ENCODE measurements around the gene ARHGAP26. TPM values are rescaled to one million over a fixed set of nuclear protein-coding genes. Genes with fewer than 3 reads are reported as not detected.

Gene ARHGAP26
- total RNA-seq, 4 donors from 2014 or later: 35.0 to 72.2 (median 44.0) TPM

DNA sequence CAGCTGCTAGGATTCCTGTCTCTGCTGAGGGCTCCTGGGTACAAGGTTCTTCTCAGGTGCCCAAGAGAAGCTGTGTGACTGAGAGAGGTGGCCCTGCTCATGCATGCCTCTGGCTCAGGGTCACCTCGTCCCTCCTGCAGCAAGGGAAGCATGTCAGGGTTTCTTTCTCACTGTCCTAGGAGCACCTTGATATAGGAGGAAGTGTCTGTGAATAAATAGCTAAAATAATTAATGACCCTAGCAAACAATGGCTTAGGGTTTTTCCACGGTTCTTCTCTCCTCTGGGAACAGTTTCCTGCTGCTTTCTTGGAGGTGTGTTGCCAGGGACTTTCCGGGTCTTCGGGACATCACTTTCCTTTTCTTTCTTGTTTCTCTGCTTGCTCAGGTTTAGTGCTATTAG lies 87.2 kb downstream of the ARHGAP26 start:
- TF ChIP-seq, protein P1, sequence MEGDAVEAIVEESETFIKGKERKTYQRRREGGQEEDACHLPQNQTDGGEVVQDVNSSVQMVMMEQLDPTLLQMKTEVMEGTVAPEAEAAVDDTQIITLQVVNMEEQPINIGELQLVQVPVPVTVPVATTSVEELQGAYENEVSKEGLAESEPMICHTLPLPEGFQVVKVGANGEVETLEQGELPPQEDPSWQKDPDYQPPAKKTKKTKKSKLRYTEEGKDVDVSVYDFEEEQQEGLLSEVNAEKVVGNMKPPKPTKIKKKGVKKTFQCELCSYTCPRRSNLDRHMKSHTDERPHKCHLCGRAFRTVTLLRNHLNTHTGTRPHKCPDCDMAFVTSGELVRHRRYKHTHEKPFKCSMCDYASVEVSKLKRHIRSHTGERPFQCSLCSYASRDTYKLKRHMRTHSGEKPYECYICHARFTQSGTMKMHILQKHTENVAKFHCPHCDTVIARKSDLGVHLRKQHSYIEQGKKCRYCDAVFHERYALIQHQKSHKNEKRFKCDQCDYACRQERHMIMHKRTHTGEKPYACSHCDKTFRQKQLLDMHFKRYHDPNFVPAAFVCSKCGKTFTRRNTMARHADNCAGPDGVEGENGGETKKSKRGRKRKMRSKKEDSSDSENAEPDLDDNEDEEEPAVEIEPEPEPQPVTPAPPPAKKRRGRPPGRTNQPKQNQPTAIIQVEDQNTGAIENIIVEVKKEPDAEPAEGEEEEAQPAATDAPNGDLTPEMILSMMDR (IDR thresholded peaks at IDR 0.05; ENCODE audit: low read depth): no peak

DNA sequence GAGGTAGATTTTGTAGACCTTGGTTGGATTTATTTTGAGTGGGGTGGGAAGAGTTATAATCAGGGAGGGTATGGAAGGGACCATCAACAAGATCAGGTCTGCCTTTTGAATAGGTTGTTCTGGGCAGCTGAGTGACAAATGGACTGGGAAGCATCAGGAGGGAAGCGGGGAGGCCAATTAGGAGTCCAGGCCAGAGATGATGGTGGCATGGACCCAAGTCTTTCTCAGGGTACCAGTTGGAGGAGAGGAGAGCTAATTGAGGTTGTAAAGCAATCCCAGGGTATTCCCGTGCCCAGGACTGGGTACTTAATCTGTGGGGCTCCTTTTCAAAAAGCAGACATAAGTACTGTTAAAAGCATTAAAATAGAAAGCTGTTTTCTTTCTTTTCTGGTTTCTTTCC lies 88.9 kb downstream of the ARHGAP26 start:
- TF ChIP-seq, protein P1 (IDR thresholded peaks at IDR 0.05; ENCODE audit: low read depth): no peak

DNA sequence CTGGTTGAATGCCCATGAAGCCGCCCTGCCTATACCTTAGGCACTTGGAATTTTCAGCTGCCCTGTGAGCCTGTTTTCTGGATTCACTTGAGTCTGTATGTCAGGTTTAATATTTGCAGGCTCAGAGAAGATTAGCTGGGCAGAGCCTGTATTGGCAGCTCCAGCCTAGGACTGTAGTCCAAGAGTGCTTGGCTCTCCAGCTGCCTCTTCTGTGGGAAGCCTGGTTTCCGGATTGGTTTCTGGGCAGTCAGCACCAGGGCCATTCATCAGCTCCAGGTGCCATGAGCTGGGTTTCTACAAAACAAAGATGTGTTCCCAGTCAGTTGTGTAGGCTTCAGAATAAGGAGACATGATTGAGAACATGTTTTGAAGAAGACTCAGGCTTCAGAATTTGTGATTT lies 90.1 kb downstream of the ARHGAP26 start:
- TF ChIP-seq, protein P1 (IDR thresholded peaks at IDR 0.05; ENCODE audit: low read depth): no peak

DNA sequence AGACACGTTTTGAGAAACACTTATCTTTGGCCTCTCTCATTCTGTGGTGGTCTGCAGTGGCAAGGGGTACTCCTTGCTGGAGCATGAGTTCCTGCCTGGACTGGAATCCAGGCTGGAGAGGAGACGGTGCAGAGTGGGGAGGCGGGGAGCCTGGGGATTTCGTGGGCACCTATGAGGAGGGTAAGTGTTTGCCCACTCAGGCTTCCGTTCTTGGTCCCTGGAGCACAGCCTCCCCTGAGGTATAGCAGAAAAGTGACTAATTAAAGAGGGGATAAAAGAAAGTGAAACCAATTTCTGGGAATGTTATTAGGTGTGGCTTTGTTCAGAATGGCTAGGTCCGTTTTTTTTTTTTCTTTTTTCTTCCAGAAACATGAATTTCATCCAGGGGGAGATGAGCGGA lies 90.8 kb downstream of the ARHGAP26 start:
- TF ChIP-seq, protein P1 (IDR thresholded peaks at IDR 0.05; ENCODE audit: low read depth): no peak

DNA sequence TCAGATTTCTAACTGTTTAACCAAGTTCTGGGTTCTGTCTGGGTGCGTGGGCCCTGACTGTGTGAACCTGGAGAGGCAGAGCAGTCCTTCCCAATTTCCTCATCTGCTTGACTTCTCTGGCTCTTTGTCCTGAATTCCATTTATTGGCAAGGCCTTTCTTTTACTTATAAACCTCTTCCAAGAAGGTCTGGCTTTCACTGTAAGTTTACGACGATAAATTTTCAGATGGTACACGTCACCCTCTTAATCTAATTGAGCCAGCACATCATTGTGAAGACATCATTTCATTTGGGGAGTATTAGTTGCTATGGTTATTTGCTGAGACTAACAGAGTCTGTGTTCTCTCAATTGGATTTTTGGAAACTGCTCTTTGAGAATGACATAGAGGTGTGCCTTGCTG lies 92.4 kb downstream of the ARHGAP26 start:
- TF ChIP-seq, protein P1 (IDR thresholded peaks at IDR 0.05; ENCODE audit: low read depth): no peak

DNA sequence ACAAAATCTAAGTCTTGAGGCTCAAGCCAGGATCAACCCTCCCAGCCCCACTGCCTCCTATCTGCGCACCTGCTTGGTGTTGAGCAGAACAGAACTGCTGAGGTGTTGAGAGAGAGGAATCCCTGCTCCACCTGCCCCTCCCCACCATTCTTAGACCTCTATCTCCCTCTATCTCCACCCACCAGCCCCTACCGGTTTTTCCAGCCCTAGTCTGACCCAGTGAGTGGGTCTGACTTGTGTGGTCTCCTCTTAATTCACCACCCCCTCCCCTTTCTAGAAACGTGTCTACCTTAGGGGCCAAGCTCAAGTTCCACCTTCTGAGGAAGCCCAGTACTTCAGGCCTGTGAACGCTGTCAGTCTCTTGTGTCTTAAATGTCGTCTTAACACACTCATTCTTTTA lies 93.7 kb downstream of the ARHGAP26 start:
- TF ChIP-seq, protein P1 (IDR thresholded peaks at IDR 0.05; ENCODE audit: low read depth): no peak

DNA sequence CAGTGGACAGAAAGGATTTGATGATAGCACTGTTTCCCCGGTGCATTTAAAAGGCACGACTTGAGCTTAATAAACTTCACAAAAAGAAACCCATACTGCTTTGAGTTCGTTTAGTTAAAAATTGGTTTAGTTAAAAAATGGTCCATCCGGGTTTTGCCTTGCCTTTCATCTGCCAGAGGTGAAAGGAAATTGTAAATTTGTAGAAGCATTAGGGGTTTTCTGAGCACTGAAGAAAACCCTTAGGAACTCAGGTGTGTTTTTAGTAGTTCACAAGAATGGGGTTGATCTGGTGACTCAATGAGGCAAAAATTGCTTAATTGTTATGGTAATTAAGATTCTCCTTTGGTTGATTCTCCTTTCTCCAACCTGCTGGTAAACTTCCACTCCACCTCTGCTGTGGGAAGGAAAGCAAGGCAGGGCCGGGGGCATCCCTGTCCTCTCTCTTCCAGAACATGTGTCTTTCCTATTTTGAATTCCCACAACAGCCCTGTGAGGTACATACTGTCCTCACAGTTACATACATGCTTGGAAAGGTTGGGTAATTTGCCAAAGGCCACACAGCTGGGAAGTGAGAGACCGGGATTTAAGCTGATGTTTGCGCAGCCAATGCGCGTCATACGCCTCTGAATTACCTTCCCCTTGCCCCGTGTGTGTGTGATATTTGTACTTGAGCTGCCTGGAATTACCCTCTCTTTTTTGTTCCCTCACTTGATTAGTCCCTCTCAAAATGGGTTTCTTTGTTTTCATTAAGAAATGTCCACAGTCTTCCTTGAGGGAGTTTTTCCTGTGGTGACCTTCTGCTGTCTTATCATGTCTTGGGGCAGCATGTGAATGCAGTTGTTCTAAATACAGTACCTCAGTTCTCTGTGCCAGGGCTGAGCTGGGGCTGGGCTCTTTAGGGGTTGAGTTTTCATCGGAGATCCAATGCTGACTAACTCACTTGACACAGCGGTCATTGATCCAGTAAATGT lies 94.4 kb downstream of the ARHGAP26 start:
- TF ChIP-seq, protein P1 (IDR thresholded peaks at IDR 0.05; ENCODE audit: low read depth): no peak
